ENCODE results near the gene FRYL.

GRCh38 chr4:48681856-48682255 lies 98.2 kb downstream of the FRYL start:
- TF ChIP-seq CTCF (conservative IDR thresholded peaks at IDR 0.05; ENCODE audit: low read length) = peak; percentile 56; the same call in 1 of the 2 replicates
- no peak for TF ChIP-seq EZH2phosphoT487 (IDR thresholded peaks at IDR 0.05; ENCODE audit: borderline replicate concordance, low read depth, low read length)

Data from OCI-LY7 (cell line).